ENCODE measurements around the gene SERF2.

- TF ChIP-seq CTCF (IDR thresholded peaks at IDR 0.05): no peak
- TF ChIP-seq POLR2A (IDR thresholded peaks at IDR 0.05): no peak
- TF ChIP-seq POLR2AphosphoS5 (IDR thresholded peaks at IDR 0.05): no peak
Observed at GRCh38 chr15:43795197-43795596, 3.1 kb downstream of the SERF2 start.

Data from prostate gland (tissue), 2 donors.